Neuronal stem cell (in vitro differentiated cells): ENCODE results near the gene ERCC6.

Experiments used
- DNase-seq: peaks from one replicate; pipeline ENCODE4 v3.0.0-alpha.2; 2013; ENCODE audit warnings: low spot score
- H2AFZ ChIP-seq: one replicate; pipeline ENCODE4 v1.6.1; 2013; ENCODE audit warnings: mild to moderate bottlenecking, low read length, inconsistent platforms
- H2AK5ac ChIP-seq: 2 replicates; pipeline ENCODE4 v1.6.1; 2013; ENCODE audit warnings: low read depth, mild to moderate bottlenecking, inconsistent platforms, low read length, moderate library complexity, mixed read lengths
- H2BK120ac ChIP-seq: 2 replicates; pipeline ENCODE4 v1.6.1; 2013; ENCODE audit warnings: low read depth, mild to moderate bottlenecking, inconsistent platforms, low read length, moderate library complexity, mixed read lengths
- H2BK12ac ChIP-seq: one replicate; pipeline ENCODE4 v1.6.1; 2013; ENCODE audit warnings: low read length, inconsistent platforms
- H2BK15ac ChIP-seq: 2 replicates; pipeline ENCODE4 v1.6.1; 2013; ENCODE audit warnings: mild to moderate bottlenecking, low read length, inconsistent platforms, mixed read lengths
- H2BK5ac ChIP-seq: one replicate; pipeline ENCODE4 v1.6.1; 2013; ENCODE audit warnings: inconsistent platforms, mild to moderate bottlenecking, low read length, moderate library complexity
- H3K14ac ChIP-seq: one replicate; pipeline ENCODE4 v1.6.1; 2013; ENCODE audit warnings: low read length, inconsistent platforms
- H3K18ac ChIP-seq: 2 replicates; pipeline ENCODE4 v1.6.1; 2013; ENCODE audit warnings: low read length, inconsistent platforms
- H3K23ac ChIP-seq: 2 replicates; pipeline ENCODE4 v1.6.1; 2013; ENCODE audit warnings: low read depth, mild to moderate bottlenecking, mixed read lengths, low read length, inconsistent platforms; ENCODE audit not compliant: poor library complexity
- H3K27ac ChIP-seq: replicated peaks from 3 replicates; pipeline ENCODE4 v1.5.1; 2013; ENCODE audit warnings: low read length, inconsistent platforms
- H3K27me3 ChIP-seq, 3 experiments: 2 replicates each; pipeline ENCODE4 v1.6.1; 2013; ENCODE audit warnings: low read length in 3 of 3, mild to moderate bottlenecking in 2 of 3, inconsistent platforms in 1 of 3, low read depth in 1 of 3, mixed read lengths in 1 of 3, moderate library complexity in 1 of 3; ENCODE audit not compliant: control insufficient read depth in 3 of 3, insufficient read depth in 3 of 3
- H3K36me3 ChIP-seq, 2 donors: replicated peaks in 1 of 2; 2 replicates each; pipeline ENCODE4 v1.6.1; 2013; ENCODE audit warnings: low read length in 2 of 2; ENCODE audit not compliant: control insufficient read depth in 2 of 2, insufficient read depth in 2 of 2
- H3K4ac ChIP-seq: 2 replicates; pipeline ENCODE4 v1.6.1; 2013; ENCODE audit warnings: inconsistent platforms, mild to moderate bottlenecking, low read length, moderate library complexity
- H3K4me1 ChIP-seq, 2 donors: 1 replicate in 1 of 2; 2 replicates in 1 of 2; pipeline ENCODE4 v1.6.1; 2013; ENCODE audit warnings: low read length in 2 of 2, low read depth in 1 of 2; ENCODE audit not compliant: control insufficient read depth in 2 of 2, insufficient read depth in 1 of 2
- H3K4me2 ChIP-seq: one replicate; pipeline ENCODE4 v1.6.1; 2013; ENCODE audit warnings: mild to moderate bottlenecking, low read length, inconsistent platforms; ENCODE audit not compliant: insufficient read depth, poor library complexity, severe bottlenecking
- H3K4me3 ChIP-seq, 2 donors: 2 replicates each; pipeline ENCODE4 v1.5.1; 2013; ENCODE audit warnings: low read length in 2 of 2, mild to moderate bottlenecking in 2 of 2, inconsistent platforms in 1 of 2, moderate library complexity in 1 of 2
- H3K79me1 ChIP-seq: one replicate; pipeline ENCODE4 v1.6.1; 2013; ENCODE audit warnings: low read depth, mild to moderate bottlenecking, inconsistent platforms, low read length, moderate library complexity
- H3K9ac ChIP-seq: one replicate; pipeline ENCODE4 v1.6.1; 2013; ENCODE audit warnings: mild to moderate bottlenecking, low read depth, low read length, inconsistent platforms; ENCODE audit not compliant: poor library complexity
- H3K9me3 ChIP-seq, 2 donors: replicated peaks in 1 of 2; 2 replicates each; pipeline versions ENCODE3 to v1.6.1; 2013; ENCODE audit warnings: low read length in 2 of 2, mild to moderate bottlenecking in 2 of 2, inconsistent platforms in 1 of 2, low read depth in 1 of 2, mixed read lengths in 1 of 2, moderate library complexity in 1 of 2; ENCODE audit not compliant: control insufficient read depth in 2 of 2, insufficient read depth in 1 of 2
- H4K8ac ChIP-seq: one replicate; pipeline ENCODE4 v1.6.1; 2013; ENCODE audit warnings: low read depth, mild to moderate bottlenecking, inconsistent platforms, low read length, moderate library complexity
- H4K91ac ChIP-seq: one replicate; pipeline ENCODE4 v1.6.1; 2013; ENCODE audit warnings: low read length, low read depth, mild to moderate bottlenecking, inconsistent platforms; ENCODE audit not compliant: poor library complexity
- WGBS, 2 donors: extraction: QIAGEN DNeasy Blood & Tissue Kit; methylation state at CpG; one replicate each; pipeline ENCODE4 v1.1.7; 2013; ENCODE audit warnings: missing lambda C conversion rate in 2 of 2, mixed read lengths in 1 of 2; ENCODE audit not compliant: insufficient read length in 2 of 2, insufficient replicate concordance in 1 of 2; ENCODE audit errors: extremely low coverage in 2 of 2; 5-methylcytosine and 5-hydroxymethylcytosine counted together

ERCC6 gene

GRCh38 chr10:49526619-49527018, 12.3 kb downstream of the ERCC6 start:
- Histone ChIP-seq H3K14ac (no peak overlapping the region), H3K27ac (no peak overlapping the region), H2BK15ac (no peak overlapping the region), H2BK5ac (no peak overlapping the region), H3K79me1 (no peaks in the 10 kb centered on the region), H2AFZ (no peak overlapping the region), H4K8ac (no peak overlapping the region), H3K27me3 (no peaks in the 10 kb centered on the region), H3K4me2 (no peak overlapping the region), H3K23ac (no peak overlapping the region), H4K91ac (no peak overlapping the region), H3K4ac (no peak overlapping the region), H3K4me3 (no peak overlapping the region), H3K36me3 (peaks cover 11 to 80% of the 10 kb centered on the region in 2 donors), H3K9ac (no peak overlapping the region), H3K18ac (no peak overlapping the region), H2BK120ac (no peak overlapping the region), H2BK12ac (no peak overlapping the region), H2AK5ac (no peak overlapping the region), H3K9me3 (no peaks in the 10 kb centered on the region), H3K4me1 (no peaks in the 10 kb centered on the region)
- WGBS, 2 donors: no CpG with 5 or more reads among the region's 2 CpGs
- DNase-seq: no peak

- DNase-seq: no peak
- Histone ChIP-seq H2BK120ac (no peak overlapping the region), H3K14ac (no peak overlapping the region), H3K79me1 (no peaks in the 10 kb centered on the region), H2BK5ac (no peak overlapping the region), H3K27me3 (no peaks in the 10 kb centered on the region), H3K27ac (no peak overlapping the region), H3K36me3 (peaks cover 12 to 61% of the 10 kb centered on the region in 2 donors), H3K23ac (no peak overlapping the region), H2BK15ac (no peak overlapping the region), H3K9me3 (no peaks in the 10 kb centered on the region), H3K4ac (no peak overlapping the region), H4K91ac (no peak overlapping the region), H4K8ac (no peak overlapping the region), H2AFZ (no peak overlapping the region), H3K4me2 (no peak overlapping the region), H2AK5ac (no peak overlapping the region), H3K9ac (no peak overlapping the region), H3K18ac (no peak overlapping the region), H3K4me3 (no peak overlapping the region), H3K4me1 (no peaks in the 10 kb centered on the region), H2BK12ac (no peak overlapping the region)
- WGBS, 2 donors: no CpG with 5 or more reads among the region's 7 CpGs
Observed at GRCh38 chr10:49524496-49524895, 14.4 kb downstream of the ERCC6 start.

- no peaks in the 10 kb centered on the region for H3K4me1 ChIP-seq
- H3K4ac ChIP-seq: no peak overlapping the region
- no peak overlapping the region for H4K91ac ChIP-seq
- no peak overlapping the region for H2AFZ ChIP-seq
- no peak overlapping the region for H2AK5ac ChIP-seq
- no peak overlapping the region for H3K18ac ChIP-seq
- no peaks in the 10 kb centered on the region for H3K79me1 ChIP-seq
- H3K4me2 ChIP-seq: no peak overlapping the region
- no peak overlapping the region for H3K9ac ChIP-seq
- H3K9me3 ChIP-seq: no peaks in the 10 kb centered on the region
- H2BK15ac ChIP-seq: no peak overlapping the region
- H3K23ac ChIP-seq: no peak overlapping the region
- no CpG with 5 or more reads among the region's 1 CpG for WGBS, 2 donors
- no peak overlapping the region for H3K14ac ChIP-seq
- no peak for DNase-seq
- H2BK120ac ChIP-seq: no peak overlapping the region
- H2BK12ac ChIP-seq: no peak overlapping the region
- H3K36me3 ChIP-seq: peaks cover 9 to 52% of the 10 kb centered on the region in 2 donors
- H3K27ac ChIP-seq: no peak overlapping the region
- H3K27me3 ChIP-seq: no peaks in the 10 kb centered on the region
- H2BK5ac ChIP-seq: no peak overlapping the region
- H3K4me3 ChIP-seq: no peak overlapping the region
- no peak overlapping the region for H4K8ac ChIP-seq
Observed at GRCh38 chr10:49523301-49523700, 15.6 kb downstream of the ERCC6 start.

- Histone ChIP-seq H3K4me3 (no peak overlapping the region), H2AK5ac (no peak overlapping the region), H3K4me2 (no peak overlapping the region), H3K14ac (no peak overlapping the region), H3K4me1 (no peaks in the 10 kb centered on the region), H2BK15ac (no peak overlapping the region), H3K79me1 (no peaks in the 10 kb centered on the region), H4K91ac (no peak overlapping the region), H2BK5ac (no peak overlapping the region), H3K9ac (no peak overlapping the region), H3K27ac (no peak overlapping the region), H2BK120ac (no peak overlapping the region), H3K9me3 (no peaks in the 10 kb centered on the region), H4K8ac (no peak overlapping the region), H3K4ac (no peak overlapping the region), H3K18ac (no peak overlapping the region), H3K36me3 (peaks cover 11 to 33% of the 10 kb centered on the region in 2 donors), H2AFZ (no peak overlapping the region), H3K23ac (no peak overlapping the region), H3K27me3 (no peaks in the 10 kb centered on the region), H2BK12ac (no peak overlapping the region)
- WGBS, 2 donors: no CpG with 5 or more reads among the region's 4 CpGs
- DNase-seq: no peak
Observed at GRCh38 chr10:49521062-49521461, 17.9 kb downstream of the ERCC6 start.
